KBM-7 (cell line): ENCODE results near the gene SEZ6L2.
A peak's percentile ranks its signal among the peaks of the same experiment; 100 is the strongest.
"Not testable (repeated sequence)": the region's sequence is repeated elsewhere in the genome, so short reads cannot be mapped to it uniquely, and the experiment has no call there.

ENCODE experiments used
- DNase-seq: peaks from one replicate; pipeline ENCODE4 v3.0.0-alpha.2; 2015
- in situ Hi-C: fragments of 300-500 bp; cut with MboI; formaldehyde crosslinking; loops from 2 replicates; pipeline ENCODE4 v1.14.3; 2020; ENCODE audit warnings: low sequenced_read_pairs, low pct_unique_long_range_greater_than_20kb, mixed read lengths

The SEZ6L2 gene

DNA sequence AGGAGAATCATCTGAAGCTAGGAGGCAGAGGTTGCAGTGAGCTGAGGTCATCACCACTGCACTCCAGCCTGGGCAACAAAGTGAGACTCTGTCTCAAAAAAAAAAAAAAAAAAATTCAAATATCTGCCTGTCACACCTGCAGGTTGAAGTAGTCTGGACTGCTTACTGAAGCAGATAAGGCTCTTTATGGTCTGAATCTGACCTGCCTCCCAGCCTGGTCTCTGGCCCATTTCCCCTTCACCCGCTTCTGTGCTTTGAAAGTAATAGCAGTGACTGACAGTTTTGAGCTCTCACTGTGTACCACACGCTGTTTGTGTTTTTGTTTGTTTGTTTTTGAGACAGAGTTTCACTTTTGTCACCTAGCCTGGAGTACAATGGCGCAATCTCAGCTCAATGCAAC, 5.8 kb downstream of the SEZ6L2 start:
- in situ Hi-C loops: loop anchor here (10.0 kb wide), 1 partner anchor 59 kb away; no protein-coding TSS in a partner anchor

DNA sequence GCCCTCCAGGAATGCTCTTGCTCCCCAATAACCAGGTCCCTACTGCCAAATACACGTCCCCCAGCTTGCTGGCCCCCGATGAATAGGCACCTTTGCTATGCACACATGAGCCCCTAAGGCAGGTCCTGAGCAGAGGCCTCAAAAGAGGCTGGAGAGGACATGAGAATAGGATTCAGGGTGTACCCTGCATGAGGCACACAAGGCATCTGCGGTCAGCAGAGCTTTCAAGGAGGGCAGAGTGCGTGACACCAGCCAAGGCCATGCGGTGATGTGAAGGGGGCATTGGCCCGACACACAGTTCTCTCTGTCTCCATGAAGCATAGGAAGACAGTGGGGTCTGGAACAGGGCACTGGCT, 6.9 kb downstream of the SEZ6L2 start:
- DNase-seq: no peak
- in situ Hi-C loops: loop anchor here (10.0 kb wide), 1 partner anchor 58 kb away; no protein-coding TSS in a partner anchor

More for the DNA sequence above, 5.8 kb downstream of the SEZ6L2 start:
- no peak for DNase-seq

- DNase-seq: no peak
- in situ Hi-C loops: loop anchor here (10.0 kb wide), 1 partner anchor 57 kb away; no protein-coding TSS in a partner anchor
Measured at GRCh38 chr16:29891525-29892457, 7.6 kb downstream of the SEZ6L2 start.

- in situ Hi-C loops, DNase-seq: not testable (repeated sequence)
Measured at GRCh38 chr16:29889372-29889771, 10.0 kb downstream of the SEZ6L2 start.

GRCh38 chr16:29883987-29884386, 15.4 kb downstream of the SEZ6L2 start:
- no peak for DNase-seq
- in situ Hi-C loops: no loop called here

- in situ Hi-C loops: no loop called here
- DNase-seq: no peak
Measured at GRCh38 chr16:29881050-29881449, 18.3 kb downstream of the SEZ6L2 start.

GRCh38 chr16:29878172-29878571, 21.2 kb downstream of the SEZ6L2 start:
- no peak for DNase-seq
- in situ Hi-C loops: no loop called here

DNA sequence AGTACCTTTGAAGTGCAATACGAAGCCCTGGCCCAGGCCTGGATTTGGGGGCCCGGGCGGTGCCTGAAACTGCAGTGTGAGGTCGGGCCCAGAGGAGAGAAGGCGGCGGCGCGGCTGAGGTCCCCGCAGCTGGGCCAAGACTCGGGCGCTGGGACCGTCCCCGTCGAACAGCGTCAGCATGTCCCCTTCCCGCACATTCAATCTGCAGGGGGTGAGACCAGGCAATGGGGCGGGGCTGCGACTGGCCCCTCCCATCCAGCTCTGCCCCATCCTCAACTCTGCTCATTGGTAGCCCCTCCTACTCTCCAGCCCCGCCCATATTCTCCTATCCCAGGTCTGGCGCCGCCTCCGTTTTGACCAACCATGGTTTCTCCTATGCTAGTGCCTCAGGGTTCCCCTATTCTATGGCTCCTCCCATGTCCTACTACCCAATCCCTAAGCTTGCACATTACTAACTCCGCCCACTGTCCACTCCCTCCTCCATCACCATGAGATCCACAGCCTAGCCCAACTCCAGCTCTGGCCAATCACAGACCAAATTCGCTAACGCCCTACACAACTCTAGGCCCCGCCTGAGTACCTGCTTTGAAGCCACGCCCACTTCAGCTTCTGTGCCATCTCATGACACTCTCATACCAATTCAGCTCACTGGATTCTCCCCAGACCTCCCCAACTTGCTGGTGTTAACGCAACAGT, 21.9 kb downstream of the SEZ6L2 start:
- in situ Hi-C loops: no loop called here
- DNase-seq: peak; percentile 46

DNA sequence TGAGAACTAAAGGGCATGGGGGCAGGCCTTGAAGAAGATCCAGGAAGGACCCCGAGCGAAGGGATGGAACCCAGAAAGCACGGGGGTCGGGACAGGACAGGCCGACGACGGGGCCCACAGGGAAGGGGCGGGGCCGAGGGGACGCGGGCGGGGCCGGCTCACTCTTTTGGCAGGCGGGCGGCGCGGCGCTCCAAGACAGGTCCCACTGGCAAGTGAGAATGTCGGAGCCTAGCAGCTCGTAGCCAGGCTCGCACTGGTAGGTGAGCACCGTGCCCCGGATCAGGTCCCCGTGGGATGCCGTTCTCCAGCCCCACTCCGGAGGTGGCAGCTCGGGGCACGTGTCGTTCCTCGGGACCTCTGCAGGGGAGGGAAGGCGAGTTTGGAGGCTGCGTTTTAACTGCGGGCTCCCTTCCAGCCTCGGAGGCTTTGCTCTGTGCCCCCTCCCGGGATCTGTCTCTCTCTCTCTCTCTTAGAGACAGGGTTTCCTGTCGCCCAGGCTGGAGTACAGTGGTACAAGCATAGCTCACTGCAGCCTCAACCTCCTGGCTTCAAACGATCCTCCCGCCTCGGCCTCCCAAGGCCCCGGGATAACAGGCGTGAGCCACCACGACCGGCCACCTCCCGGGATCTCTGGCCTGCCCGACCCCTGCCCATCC, 22.6 kb downstream of the SEZ6L2 start:
- DNase-seq: no peak
- in situ Hi-C loops: no loop called here

DNA sequence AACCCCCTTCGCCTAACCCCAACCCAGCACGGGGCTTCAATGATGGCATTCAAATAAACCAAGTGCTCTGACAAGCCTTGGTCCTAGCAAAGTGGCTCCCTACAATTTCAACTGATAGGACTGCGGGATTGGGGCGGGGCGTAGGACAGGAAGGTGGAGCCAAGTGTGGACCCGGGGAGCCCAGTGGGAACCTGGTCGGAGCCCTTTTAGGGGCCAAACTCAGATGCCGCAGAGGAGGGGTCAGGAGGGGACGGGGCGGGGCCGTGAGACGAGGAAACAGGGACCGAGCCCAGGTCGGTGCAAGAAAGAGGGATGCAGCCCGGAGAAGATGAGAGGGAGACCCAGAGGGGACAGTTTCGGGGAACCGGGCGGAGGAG, 23.1 kb downstream of the SEZ6L2 start:
- in situ Hi-C loops: no loop called here
- DNase-seq: no peak

DNA sequence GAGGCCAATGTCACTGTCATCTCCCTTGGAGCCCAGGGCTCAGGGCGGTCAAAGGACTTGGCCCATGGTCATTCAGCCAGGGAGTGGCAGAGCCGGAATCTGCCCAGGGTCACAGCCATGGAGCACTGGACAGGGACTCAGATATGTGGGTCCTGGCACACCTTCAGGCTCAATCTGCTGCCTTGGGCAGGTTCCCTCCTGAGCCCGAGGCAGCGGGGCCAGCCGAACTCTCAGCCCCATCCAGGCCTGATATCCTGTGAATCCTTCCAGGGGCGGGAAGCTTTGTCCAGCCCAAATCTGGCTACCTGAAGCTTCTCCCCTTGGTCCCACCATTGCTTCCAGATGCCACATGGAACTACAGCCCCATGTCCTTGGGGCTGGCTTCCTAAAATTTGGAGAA, 24.1 kb downstream of the SEZ6L2 start:
- no peak for DNase-seq
- in situ Hi-C loops: no loop called here

- in situ Hi-C loops: no loop called here
Measured at GRCh38 chr16:29873319-29873718, 26.0 kb downstream of the SEZ6L2 start.

DNA sequence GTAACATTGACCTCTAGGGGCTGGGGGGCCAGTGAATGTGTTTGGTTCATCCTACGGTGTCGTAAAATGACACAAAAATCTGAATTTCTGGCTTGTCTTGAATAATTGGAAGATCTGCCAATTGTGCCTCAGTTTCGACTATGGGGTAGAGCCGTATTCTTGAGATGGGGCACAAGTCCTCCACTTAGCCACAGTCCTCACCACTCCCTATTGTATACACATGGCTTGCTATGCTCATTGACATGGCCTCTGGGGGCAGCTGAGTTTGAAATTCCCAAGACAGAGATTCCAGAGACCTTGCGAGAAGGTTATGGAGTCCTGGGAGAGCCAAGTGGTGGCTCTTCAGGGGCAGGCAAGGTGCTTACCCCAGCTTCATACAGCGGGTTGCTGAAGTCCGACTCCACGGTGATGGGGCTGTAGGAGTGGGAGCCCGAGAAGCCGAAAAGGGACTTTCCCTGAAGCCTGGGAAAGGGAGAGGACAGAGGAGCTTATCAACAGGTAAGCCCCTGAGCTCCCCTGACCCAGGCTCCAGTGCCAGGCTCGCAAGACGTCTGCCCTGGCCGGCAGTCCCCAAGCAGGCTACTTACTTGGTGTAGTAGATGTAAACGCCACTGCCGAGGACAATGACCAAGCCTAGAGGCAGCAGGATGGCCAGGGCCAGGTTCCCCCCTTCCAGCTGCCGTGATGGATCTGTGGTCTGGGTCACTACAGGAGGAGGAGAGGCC, 27.4 kb downstream of the SEZ6L2 start:
- in situ Hi-C loops: no loop called here
- DNase-seq: no peak

More at GRCh38 chr16:29873319-29873718, 26.0 kb downstream of the SEZ6L2 start:
- DNase-seq: no peak

DNA sequence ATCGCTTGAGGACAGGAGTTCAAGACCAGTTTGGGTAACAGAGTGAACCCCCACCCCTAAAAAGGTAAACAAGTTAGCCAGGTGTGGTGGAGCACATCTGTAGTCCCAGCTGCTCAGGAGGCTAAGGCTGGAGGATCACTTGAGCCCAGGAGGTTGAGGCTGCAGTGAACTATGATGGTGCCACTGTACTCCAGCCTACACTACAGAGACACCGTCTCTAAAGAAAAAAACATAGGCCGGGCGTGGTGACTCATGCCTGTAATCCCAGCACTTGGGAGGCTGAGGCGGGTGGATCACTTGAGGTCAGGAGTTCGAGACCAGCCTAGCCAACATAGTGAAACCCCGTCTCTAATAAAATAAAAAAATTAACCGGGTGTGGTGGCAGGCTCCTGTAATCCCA, 30.3 kb downstream of the SEZ6L2 start:
- DNase-seq, in situ Hi-C loops: not testable (repeated sequence)

DNA sequence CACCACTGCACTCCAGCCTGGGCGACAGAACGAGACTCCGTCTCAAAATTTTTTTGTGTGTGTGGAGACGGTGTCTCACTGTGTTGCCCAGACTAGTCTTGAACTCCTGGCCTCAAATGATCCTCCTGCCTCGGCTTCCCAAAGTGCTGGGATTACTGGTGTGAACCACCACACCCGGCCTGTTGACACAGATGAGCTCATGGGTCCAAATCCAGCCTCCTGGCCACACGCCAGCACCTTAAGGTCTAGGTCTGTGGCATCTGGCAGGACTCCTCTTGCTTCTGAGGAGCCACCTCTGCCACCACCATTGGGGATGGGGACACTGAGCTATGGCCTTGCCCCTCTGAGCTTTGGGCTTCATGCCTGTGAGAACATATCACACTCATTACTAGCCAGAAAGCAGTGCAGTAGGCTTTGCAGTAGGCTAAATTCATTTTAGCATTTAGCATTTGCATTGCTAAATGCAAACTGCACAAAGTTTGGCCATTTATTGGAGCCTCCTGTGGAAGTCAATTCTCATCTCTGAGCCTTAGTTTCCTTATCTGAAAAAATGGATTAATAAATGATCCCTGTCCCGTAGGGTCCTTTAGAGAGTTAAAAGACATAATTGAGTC, 30.8 kb downstream of the SEZ6L2 start:
- DNase-seq: no peak
- in situ Hi-C loops: no loop called here

GRCh38 chr16:29864205-29864604, 35.1 kb downstream of the SEZ6L2 start:
- in situ Hi-C loops: no loop called here
- no peak for DNase-seq

GRCh38 chr16:29863669-29863984, 35.7 kb downstream of the SEZ6L2 start:
- no peak for DNase-seq
- in situ Hi-C loops: no loop called here

DNA sequence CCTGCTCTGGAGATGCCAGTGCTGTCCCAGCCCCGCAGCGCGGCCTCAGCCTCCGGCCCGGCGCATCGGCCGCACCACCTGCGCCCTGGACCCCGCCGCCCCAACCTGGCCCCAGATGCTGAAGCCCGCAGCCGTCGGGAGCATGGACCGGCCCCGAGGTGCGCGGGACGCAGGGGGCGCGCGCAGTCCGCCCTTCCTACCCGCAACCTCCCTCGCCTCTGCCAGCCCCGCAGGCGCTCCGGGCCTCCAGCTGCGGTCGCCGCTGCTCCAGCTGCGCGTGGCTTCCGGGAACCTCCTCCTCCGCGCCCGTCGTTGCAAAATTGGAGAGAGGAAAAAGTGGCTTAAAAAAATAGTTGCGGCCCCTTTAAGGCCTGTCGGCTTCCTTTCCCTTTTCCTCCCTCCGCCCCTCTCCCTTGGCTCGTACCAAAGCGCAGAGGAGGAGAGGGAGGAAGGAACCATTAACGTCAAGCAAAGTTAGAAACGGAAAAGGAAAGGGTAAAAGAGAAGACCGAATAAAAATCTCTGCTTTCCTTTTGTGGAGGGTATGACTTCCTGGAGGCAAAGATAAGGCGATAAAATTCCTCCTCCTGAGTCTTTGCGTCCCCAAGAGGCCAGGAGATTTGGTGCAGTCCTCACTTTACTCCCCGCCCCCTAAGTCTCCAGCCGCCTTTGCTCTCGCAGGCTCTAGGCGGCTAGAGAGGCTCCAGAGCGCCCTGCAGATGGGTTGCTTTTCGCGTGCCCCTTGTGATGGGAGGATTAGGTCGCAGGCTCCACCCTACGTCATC, 36.3 kb downstream of the SEZ6L2 start, which contains the start of gene CDIPT:
Gene CDIPT, minus strand, starts transcription at position 343 of the 785 bp plus-strand sequence. CDS start 369 bp downstream, outside the sequence.
- DNase-seq: peak; percentile 98
- in situ Hi-C loops: no loop called here
